WTC11 (cell line): ENCODE data around the gene RTP2. TPM values are rescaled to one million over a fixed set of nuclear protein-coding genes. Genes with fewer than 3 reads are reported as not detected.

Experiments
- ATAC-seq: fragments of 200-7000 bp; cut with Tn5 transposase; 2 replicates; pipeline ENCODE4 v1.10.0; 2021; ENCODE audit warnings: mild to moderate bottlenecking, moderate library complexity
- CTCF ChIA-PET: fragments of 300-600 bp; sonication (Branson Sonifier 250); formaldehyde crosslinking; loops from one replicate; lab custom pipeline; 2021; ENCODE audit warnings: antibody characterized with exemption; lab: Charles Lee
- POLR2A ChIA-PET: fragments of 350-600 bp; sonication (Branson Sonifier 250); formaldehyde crosslinking; loops from one replicate; lab custom pipeline; 2021; ENCODE audit warnings: antibody characterized with exemption; lab: Charles Lee
- DNase-seq: peaks from one replicate; pipeline ENCODE4 v3.0.0; 2021; ENCODE audit warnings: low spot score
- H3K27ac Mint-ChIP-seq: 2 replicates; pipeline ENCODE4 v1.8.0; 2021; ENCODE audit warnings: mixed read lengths
- H3K27me3 Mint-ChIP-seq: 2 replicates; pipeline ENCODE4 v1.8.0; 2021; ENCODE audit warnings: low read depth, mild to moderate bottlenecking, moderate library complexity, mixed read lengths
- H3K36me3 Mint-ChIP-seq: 2 replicates; pipeline ENCODE4 v1.8.0; 2021; ENCODE audit warnings: mixed read lengths
- H3K4me1 Mint-ChIP-seq: 2 replicates; pipeline ENCODE4 v1.8.0; 2022; ENCODE audit warnings: mixed read lengths
- H3K4me3 Mint-ChIP-seq: 2 replicates; pipeline ENCODE4 v1.8.0; 2021; ENCODE audit warnings: mild to moderate bottlenecking, moderate library complexity, mixed read lengths
- H3K9me3 Mint-ChIP-seq: 2 replicates; pipeline ENCODE4 v1.8.0; 2021; ENCODE audit warnings: mixed read lengths
- ARID4B ChIP-seq: sonication (generic); formaldehyde crosslinking; IDR thresholded peaks from 2 replicates; pipeline ENCODE4 v1.8.0; 2023; ENCODE audit warnings: missing genetic modification reagents, mild to moderate bottlenecking, borderline replicate concordance
- CREM ChIP-seq: sonication (generic); formaldehyde crosslinking; IDR thresholded peaks from 2 replicates; pipeline ENCODE4 v1.8.1; 2022; ENCODE audit warnings: mild to moderate bottlenecking, missing genetic modification reagents, moderate library complexity
- CTCF ChIP-seq: fragments of 200-600 bp; IDR thresholded peaks from 2 replicates; pipeline ENCODE4 v1.8.0; 2022; ENCODE audit warnings: antibody characterized with exemption
- E2F1 ChIP-seq: sonication (generic); formaldehyde crosslinking; IDR thresholded peaks from 2 replicates; pipeline ENCODE4 v1.8.0; 2022; ENCODE audit warnings: mild to moderate bottlenecking, missing genetic modification reagents
- EMX1 ChIP-seq: fragments of 250-450 bp; sonication (Bioruptor Pico); IDR thresholded peaks from 2 replicates; pipeline ENCODE4 v1.8.0; 2021; ENCODE audit warnings: mild to moderate bottlenecking
- FOXP4 ChIP-seq: sonication (generic); formaldehyde crosslinking; IDR thresholded peaks from 2 replicates; pipeline ENCODE4 v1.8.0; 2022; ENCODE audit warnings: mild to moderate bottlenecking, missing genetic modification reagents
- GRHL2 ChIP-seq: fragments of 250-450 bp; sonication (Bioruptor Pico); IDR thresholded peaks from 2 replicates; pipeline ENCODE4 v1.8.0; 2022; ENCODE audit warnings: mild to moderate bottlenecking, moderate library complexity; ENCODE audit not compliant: insufficient replicate concordance, severe bottlenecking
- HMGA2 ChIP-seq: fragments of 250-450 bp; sonication (Bioruptor Pico); IDR thresholded peaks from 2 replicates; pipeline ENCODE4 v1.4.0; 2021; ENCODE audit warnings: mild to moderate bottlenecking, moderate library complexity
- NR2C2 ChIP-seq: sonication (generic); formaldehyde crosslinking; IDR thresholded peaks from 2 replicates; pipeline ENCODE4 v1.8.0; 2022; ENCODE audit warnings: mild to moderate bottlenecking, missing genetic modification reagents
- RORB ChIP-seq: fragments of 250-450 bp; sonication (Bioruptor Pico); IDR thresholded peaks from 2 replicates; pipeline ENCODE4 v1.9.0; 2021; ENCODE audit warnings: mild to moderate bottlenecking
- TEAD1 ChIP-seq: sonication (generic); formaldehyde crosslinking; IDR thresholded peaks from 2 replicates; pipeline ENCODE4 v1.8.0; 2022; ENCODE audit warnings: mild to moderate bottlenecking, missing genetic modification reagents
- ZMAT4 ChIP-seq: fragments of 250-450 bp; sonication (Bioruptor Pico); IDR thresholded peaks from 2 replicates; pipeline ENCODE4 v1.9.0; 2021; ENCODE audit warnings: mild to moderate bottlenecking
- ZNF423 ChIP-seq: fragments of 250-450 bp; sonication (Bioruptor Pico); IDR thresholded peaks from 2 replicates; pipeline ENCODE4 v2.1.2; 2022; ENCODE audit warnings: mild to moderate bottlenecking, moderate library complexity
- total RNA-seq: library from RNA; stranded (reverse); gene quantifications from 3 replicates; pipeline ENCODE4 v1.2.3, GENCODE V29; 2021

The RTP2 gene
- total RNA-seq, 1 experiment from 2014 or later: not detected

- no peak for TF ChIP-seq ARID4B (CRISPR knock-in tag)
- TF ChIP-seq CTCF: no peak
- TF ChIP-seq ZMAT4 (CRISPR knock-in tag): no peak
- 0 out of 2 replicates have a peak, but pooled peaks have one; percentile 43 for TF ChIP-seq TEAD1 (CRISPR knock-in tag)
- TF ChIP-seq FOXP4 (CRISPR knock-in tag): no peak
- peak; percentile 34; the same call in 1 of the 2 replicates for TF ChIP-seq ZNF423 (CRISPR knock-in tag)
Observed at GRCh38 chr3:187719628-187720336, 17.4 kb upstream of the RTP2 start (continued).

- ChIA-PET CTCF (interaction anchor here (0.7 to 3.6 kb wide), 8 partner anchors 8 to 1236 kb away, joined by 3 to 17 read pairs (median 6); no protein-coding TSS in a partner anchor), POLR2A (no interaction called here)
- Mint-ChIP-seq H3K4me3 (no peak overlapping the region), H3K27ac (no peak overlapping the region), H3K9me3 (no peaks in the 10 kb centered on the region), H3K36me3 (peaks cover 26% of the 10 kb centered on the region), H3K4me1 (peaks cover 32% of the 10 kb centered on the region), H3K27me3 (peaks cover 9% of the 10 kb centered on the region; the same call in 1 of the 2 replicates)
- TF ChIP-seq EMX1 (no peak), HMGA2 (CRISPR knock-in tag) (peak; percentile 49; the same call in 1 of the 2 replicates)
- DNase-seq (no peak), ATAC-seq (no peak)
Observed at GRCh38 chr3:187718802-187719201, 16.4 kb upstream of the RTP2 start.

- Mint-ChIP-seq H3K4me3 (no peak overlapping the region), H3K27ac (no peak overlapping the region), H3K27me3 (peaks cover 9% of the 10 kb centered on the region; the same call in 1 of the 2 replicates), H3K4me1 (peaks cover 28% of the 10 kb centered on the region), H3K9me3 (peaks cover 5% of the 10 kb centered on the region; the same call in 1 of the 2 replicates), H3K36me3 (peaks cover 15% of the 10 kb centered on the region)
- TF ChIP-seq GRHL2 (CRISPR knock-in tag) (no peak), RORB (CRISPR knock-in tag) (no peak), ZMAT4 (CRISPR knock-in tag) (no peak), NR2C2 (CRISPR knock-in tag) (no peak), E2F1 (CRISPR knock-in tag) (no peak), CREM (CRISPR knock-in tag) (no peak)
- no peak for ATAC-seq
- DNase-seq: no peak
- ChIA-PET CTCF (interaction anchor here (2.8 to 3.6 kb wide), 2 partner anchors 38 to 398 kb away, joined by 15 to 17 read pairs; no protein-coding TSS in a partner anchor), POLR2A (no interaction called here)
Observed at GRCh38 chr3:187717572-187717971, 15.2 kb upstream of the RTP2 start.
